Liver (tissue), 9 donors: Measurements from ENCODE around the gene ADGRG2. TPM values are rescaled to one million over a fixed set of nuclear protein-coding genes. Genes with fewer than 3 reads are reported as not detected.

Source experiments
- DNase-seq: peaks from one replicate; pipeline ENCODE4 v3.0.0-alpha.2; 2017; ENCODE audit warnings: low spot score
- H3K27ac ChIP-seq, 2 donors: one replicate each; pipeline ENCODE4 v1.7.0; 2013; ENCODE audit warnings: inconsistent platforms in 2 of 2, low read length in 2 of 2, control low read depth in 1 of 2, low read depth in 1 of 2, mild to moderate bottlenecking in 1 of 2
- H3K27me3 ChIP-seq, 4 donors: one replicate each; pipeline versions ENCODE4 v1.6.1 to v1.7.0; 2013; ENCODE audit warnings: low read length in 3 of 4, inconsistent platforms in 1 of 4, mild to moderate bottlenecking in 1 of 4, moderate library complexity in 1 of 4; ENCODE audit not compliant: control insufficient read depth in 4 of 4, insufficient read depth in 4 of 4
- H3K36me3 ChIP-seq, 4 donors: one replicate each; pipeline versions ENCODE4 v1.6.1 to v1.7.0; 2013; ENCODE audit warnings: low read length in 3 of 4, mild to moderate bottlenecking in 3 of 4, low read depth in 1 of 4, moderate library complexity in 1 of 4; ENCODE audit not compliant: control insufficient read depth in 4 of 4, insufficient read depth in 3 of 4
- H3K4me1 ChIP-seq, 4 donors: one replicate each; pipeline versions ENCODE4 v1.6.1 to v1.7.0; 2013; ENCODE audit warnings: low read length in 3 of 4, mild to moderate bottlenecking in 3 of 4, moderate library complexity in 1 of 4; ENCODE audit not compliant: control insufficient read depth in 4 of 4, insufficient read depth in 4 of 4
- H3K4me3 ChIP-seq, 3 donors: one replicate each; pipeline versions ENCODE4 v1.6.1 to v1.7.0; 2013; ENCODE audit warnings: low read length in 3 of 3, control low read depth in 1 of 3, low read depth in 1 of 3, mild to moderate bottlenecking in 1 of 3
- H3K9ac ChIP-seq, 2 donors: one replicate each; pipeline ENCODE4 v1.7.0; 2013; ENCODE audit warnings: low read length in 2 of 2, mild to moderate bottlenecking in 2 of 2, moderate library complexity in 2 of 2, control low read depth in 1 of 2, low read depth in 1 of 2
- H3K9me3 ChIP-seq, 4 donors: one replicate each; pipeline versions ENCODE4 v1.6.1 to v1.7.0; 2013; ENCODE audit warnings: low read length in 3 of 4; ENCODE audit not compliant: control insufficient read depth in 4 of 4
- ATF3 ChIP-seq: IDR thresholded peaks from 2 replicates; pipeline ENCODE4 v1.6.1; 2016; ENCODE audit warnings: antibody characterized with exemption
- CTCF ChIP-seq: fragments of 150-350 bp; IDR thresholded peaks from 2 replicates; pipeline ENCODE4 v1.5.1; 2017; ENCODE audit warnings: improper control_type of control experiment, low read depth, low read length; ENCODE audit not compliant: missing input control
- EGR1 ChIP-seq, 2 donors: IDR thresholded peaks; 2 replicates each; pipeline ENCODE4 v1.6.1; 2016 to 2018; ENCODE audit warnings: antibody characterized with exemption in 2 of 2, low read depth in 2 of 2
- FOXA1 ChIP-seq: IDR thresholded peaks from 2 replicates; pipeline ENCODE4 v1.6.1; 2016; ENCODE audit warnings: antibody characterized with exemption
- FOXA2 ChIP-seq: IDR thresholded peaks from 2 replicates; pipeline ENCODE4 v1.6.1; 2016; ENCODE audit warnings: antibody characterized with exemption
- GABPA ChIP-seq, 2 donors: IDR thresholded peaks in 1 of 2; conservative IDR thresholded peaks in 1 of 2; 2 replicates each; pipeline ENCODE4 v1.6.1; 2016; ENCODE audit warnings: antibody characterized with exemption in 2 of 2, mild to moderate bottlenecking in 1 of 2, moderate library complexity in 1 of 2
- HNF4A ChIP-seq, 2 donors: conservative IDR thresholded peaks; 2 replicates each; pipeline ENCODE4 v1.6.1; 2016; ENCODE audit warnings: antibody characterized with exemption in 2 of 2, mild to moderate bottlenecking in 2 of 2
- HNF4G ChIP-seq: IDR thresholded peaks from 2 replicates; pipeline ENCODE4 v1.6.1; 2016; ENCODE audit warnings: antibody characterized with exemption
- JUND ChIP-seq, 2 donors: IDR thresholded peaks; 2 replicates each; pipeline ENCODE4 v1.6.1; 2016; ENCODE audit warnings: antibody characterized with exemption in 2 of 2
- MAX ChIP-seq: IDR thresholded peaks from 2 replicates; pipeline ENCODE4 v1.6.1; 2016; ENCODE audit warnings: antibody characterized with exemption
- NR2F2 ChIP-seq: IDR thresholded peaks from 2 replicates; pipeline ENCODE4 v1.6.1; 2016; ENCODE audit warnings: antibody characterized with exemption
- RAD21 ChIP-seq, 2 donors: IDR thresholded peaks; 2 replicates each; pipeline ENCODE4 v1.6.1; 2016; ENCODE audit warnings: antibody characterized with exemption in 2 of 2, mild to moderate bottlenecking in 2 of 2
- REST ChIP-seq: IDR thresholded peaks from 2 replicates; pipeline ENCODE4 v1.6.1; 2016; ENCODE audit warnings: antibody characterized with exemption, mild to moderate bottlenecking
- RXRA ChIP-seq, 2 donors: IDR thresholded peaks; 2 replicates each; pipeline ENCODE4 v1.6.1; 2017 to 2018; ENCODE audit warnings: antibody characterized with exemption in 2 of 2, mild to moderate bottlenecking in 1 of 2
- SP1 ChIP-seq: IDR thresholded peaks from 2 replicates; pipeline ENCODE4 v1.6.1; 2018; ENCODE audit warnings: antibody characterized with exemption, mild to moderate bottlenecking
- TAF1 ChIP-seq: conservative IDR thresholded peaks from 2 replicates; pipeline ENCODE4 v1.6.1; 2016; ENCODE audit warnings: antibody characterized with exemption, mild to moderate bottlenecking
- YY1 ChIP-seq: IDR thresholded peaks from 2 replicates; pipeline ENCODE4 v1.6.1; 2016; ENCODE audit warnings: antibody characterized with exemption, mild to moderate bottlenecking
- WGBS: extraction: QIAGEN DNeasy Blood & Tissue Kit; methylation state at CpG from one replicate; pipeline ENCODE4 v1.1.7; 2013; 5-methylcytosine and 5-hydroxymethylcytosine counted together
- polyA plus RNA-seq, 2 donors: library from polyadenylated mRNA; stranded (reverse) in 1 of 2; unstranded in 1 of 2; fragments of 200-250 nt in 1 of 2; fragments of >200 nt in 1 of 2; fragmentation: Nextera tagmentation in 1 of 2; extraction: Ambion mirVana in 1 of 2; gene quantifications; one replicate each; pipeline versions ENCODE4 v1.2.1 to v1.2.3, GENCODE V29; 2013 to 2015
- total RNA-seq, 2 donors: library from RNA; depleted of rRNA; stranded (reverse); fragments of >200 nt; gene quantifications; one replicate each; pipeline ENCODE4 v1.2.3, GENCODE V29; 2014
- TF ChIP-seq, protein P1 (sequence below): IDR thresholded peaks from 2 replicates; pipeline ENCODE4 v1.6.1; 2016; ENCODE audit warnings: antibody characterized with exemption
- donor health status: healthy.
- donor health status: healthy.
- donor health status: healthy.
- donor health status: healthy.
- donor health status: healthy.

Gene ADGRG2
- total and polyA plus RNA-seq, 4 donors, result 0.08 to 0.45 (median 0.24) TPM; not detected in 1

DNA sequence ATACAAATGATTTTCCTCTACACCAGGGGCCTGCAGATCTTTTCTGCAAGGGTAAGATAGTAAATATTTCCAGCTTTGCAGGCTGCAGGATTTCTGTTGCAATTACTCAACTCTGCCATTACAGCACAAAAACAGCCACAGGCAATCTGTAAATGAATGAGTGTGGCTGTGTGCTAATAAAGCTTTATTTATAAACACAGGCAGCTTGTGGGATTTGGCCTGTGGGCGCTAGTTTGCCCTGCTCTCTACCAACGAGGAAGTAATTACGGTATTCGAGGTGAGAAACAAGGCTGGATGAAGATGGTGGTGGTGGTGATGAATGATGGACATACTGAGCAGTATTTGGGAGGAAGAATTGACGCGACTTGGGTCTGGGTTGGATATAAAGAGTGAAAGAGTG lies 30.7 kb downstream of the ADGRG2 start:
- Histone ChIP-seq H3K4me3 (no peak overlapping the region), H3K27me3 (no peaks in the 10 kb centered on the region), H3K36me3 (no peaks in the 10 kb centered on the region), H3K4me1 (no peaks in the 10 kb centered on the region), H3K9me3 (peaks cover 0 to 3% (median 0%) of the 10 kb centered on the region in 4 donors), H3K9ac (no peak overlapping the region), H3K27ac (no peak overlapping the region)
- 93% methylated on average over 6 of the region's 6 CpGs for WGBS
- no peak for TF ChIP-seq CTCF
- TF ChIP-seq TAF1, result no peak
- no peak for TF ChIP-seq RAD21 (IDR thresholded peaks at IDR 0.05)
- no peak for TF ChIP-seq NR2F2
- no peak for TF ChIP-seq FOXA2
- no peak for TF ChIP-seq ATF3
- no peak for TF ChIP-seq MAX
- TF ChIP-seq YY1, result no peak
- no peak for TF ChIP-seq JUND (IDR thresholded peaks at IDR 0.05)
- TF ChIP-seq HNF4G, result no peak
- TF ChIP-seq, protein P1, sequence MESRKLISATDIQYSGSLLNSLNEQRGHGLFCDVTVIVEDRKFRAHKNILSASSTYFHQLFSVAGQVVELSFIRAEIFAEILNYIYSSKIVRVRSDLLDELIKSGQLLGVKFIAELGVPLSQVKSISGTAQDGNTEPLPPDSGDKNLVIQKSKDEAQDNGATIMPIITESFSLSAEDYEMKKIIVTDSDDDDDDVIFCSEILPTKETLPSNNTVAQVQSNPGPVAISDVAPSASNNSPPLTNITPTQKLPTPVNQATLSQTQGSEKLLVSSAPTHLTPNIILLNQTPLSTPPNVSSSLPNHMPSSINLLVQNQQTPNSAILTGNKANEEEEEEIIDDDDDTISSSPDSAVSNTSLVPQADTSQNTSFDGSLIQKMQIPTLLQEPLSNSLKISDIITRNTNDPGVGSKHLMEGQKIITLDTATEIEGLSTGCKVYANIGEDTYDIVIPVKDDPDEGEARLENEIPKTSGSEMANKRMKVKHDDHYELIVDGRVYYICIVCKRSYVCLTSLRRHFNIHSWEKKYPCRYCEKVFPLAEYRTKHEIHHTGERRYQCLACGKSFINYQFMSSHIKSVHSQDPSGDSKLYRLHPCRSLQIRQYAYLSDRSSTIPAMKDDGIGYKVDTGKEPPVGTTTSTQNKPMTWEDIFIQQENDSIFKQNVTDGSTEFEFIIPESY, result no peak
- no peak for TF ChIP-seq FOXA1
- DNase-seq, result no peak

- Histone ChIP-seq H3K9ac (no peak overlapping the region), H3K4me1 (no peaks in the 10 kb centered on the region), H3K27me3 (no peaks in the 10 kb centered on the region), H3K9me3 (peaks cover 0 to 3% (median 0%) of the 10 kb centered on the region in 4 donors), H3K36me3 (no peaks in the 10 kb centered on the region), H3K27ac (no peak overlapping the region), H3K4me3 (no peak overlapping the region)
- DNase-seq, result no peak
- TF ChIP-seq HNF4G (no peak), JUND (IDR thresholded peaks at IDR 0.05) (no peak), RXRA (IDR thresholded peaks at IDR 0.05) (no peak), FOXA1 (no peak), EGR1 (IDR thresholded peaks at IDR 0.05; ENCODE audit: low read depth in 2 of 2) (no peak), HNF4A (conservative IDR thresholded peaks at IDR 0.05) (no peak), SP1 (no peak), FOXA2 (no peak), YY1 (no peak), CTCF (no peak), NR2F2 (no peak), MAX (no peak), REST (no peak), GABPA (IDR thresholded peaks at IDR 0.05 in 1 of 2, conservative IDR thresholded peaks at IDR 0.05 in 1 of 2) (no peak), ATF3 (no peak), TAF1 (no peak), RAD21 (IDR thresholded peaks at IDR 0.05) (no peak)
- 77% methylated on average over 2 of the region's 2 CpGs for WGBS
These were observed 32.7 kb downstream of the ADGRG2 start for GRCh38 chrX:19089555-19090040.
